Activated CD4-positive, alpha-beta memory T cell treated with anti-CD3 and anti-CD28 coated beads for 36 hours (primary cell): ENCODE data around the gene PNMA8C. TPM values are rescaled to one million over a fixed set of nuclear protein-coding genes. Genes with fewer than 3 reads are reported as not detected.

Experiments
- CTCF ChIA-PET: fragments of 350-600 bp; sonication (Branson Sonifier 250); formaldehyde crosslinking; loops from one replicate; lab custom pipeline; 2021; ENCODE audit warnings: antibody characterized with exemption, inconsistent platforms; lab: Charles Lee
- POLR2A ChIA-PET: fragments of 350-600 bp; sonication (Branson Sonifier 250); formaldehyde crosslinking; loops from one replicate; lab custom pipeline; 2021; ENCODE audit warnings: antibody characterized with exemption; lab: Charles Lee
- DNase-seq: peaks from one replicate; pipeline ENCODE4 v3.0.0-alpha.2; 2020
- H3K27ac Mint-ChIP-seq: one replicate; pipeline ENCODE4 v1.8.0; 2021; ENCODE audit warnings: mixed read lengths
- H3K27me3 Mint-ChIP-seq: one replicate; pipeline ENCODE4 v1.8.0; 2021; ENCODE audit warnings: mixed read lengths
- H3K36me3 Mint-ChIP-seq: one replicate; pipeline ENCODE4 v1.8.0; 2021; ENCODE audit warnings: mixed read lengths
- H3K4me1 Mint-ChIP-seq: one replicate; pipeline ENCODE4 v1.8.0; 2021; ENCODE audit warnings: low read depth, mixed read lengths
- H3K4me3 Mint-ChIP-seq: one replicate; pipeline ENCODE4 v1.8.0; 2021; ENCODE audit warnings: mild to moderate bottlenecking, mixed read lengths
- H3K9me3 Mint-ChIP-seq: one replicate; pipeline ENCODE4 v1.8.0; 2021; ENCODE audit warnings: mixed read lengths
- intact Hi-C: fragments of 100-400 bp; cut with micrococcal nuclease; formaldehyde crosslinking; loops from one replicate; pipeline ENCODE4 v1.15.1; 2023
- total RNA-seq, 2 experiments: library from RNA; stranded (reverse); gene quantifications; one replicate each; pipeline ENCODE4 v1.2.3, GENCODE V29; 2021

The PNMA8C gene
- total RNA-seq, 2 experiments from 2014 or later = not detected

- CTCF ChIA-PET = no interaction called here
- peaks cover 1% of the 10 kb centered on the region for H3K4me1 Mint-ChIP-seq
- intact Hi-C loops = no loop called here
These were observed 32.2 kb upstream of the PNMA8C start for GRCh38 chr19:46460981-46461380.

GRCh38 chr19:46460055-46460454 is 31.3 kb upstream of the PNMA8C start:
- no peak for DNase-seq
- no peak overlapping the region for H3K27ac Mint-ChIP-seq
- no peaks in the 10 kb centered on the region for H3K4me1 Mint-ChIP-seq
- POLR2A ChIA-PET = no interaction called here
- H3K4me3 Mint-ChIP-seq = no peak overlapping the region
- H3K9me3 Mint-ChIP-seq = no peaks in the 10 kb centered on the region
- CTCF ChIA-PET = no interaction called here
- H3K36me3 Mint-ChIP-seq = no peaks in the 10 kb centered on the region
- intact Hi-C loops = no loop called here
- peaks cover 22% of the 10 kb centered on the region for H3K27me3 Mint-ChIP-seq

More at GRCh38 chr19:46460981-46461380, 32.2 kb upstream of the PNMA8C start:
- POLR2A ChIA-PET = no interaction called here
- no peak for DNase-seq
- Mint-ChIP-seq H3K36me3 (no peaks in the 10 kb centered on the region), H3K9me3 (no peaks in the 10 kb centered on the region), H3K27ac (no peak overlapping the region), H3K27me3 (peaks cover 23% of the 10 kb centered on the region), H3K4me3 (no peak overlapping the region)

- ChIA-PET POLR2A (no interaction called here), CTCF (interaction anchor here (0.8 kb wide), 1 partner anchor 81 kb away, joined by 3 read pairs; no protein-coding TSS in a partner anchor)
- Mint-ChIP-seq H3K9me3 (no peaks in the 10 kb centered on the region), H3K4me1 (no peaks in the 10 kb centered on the region), H3K4me3 (no peak overlapping the region), H3K36me3 (no peaks in the 10 kb centered on the region), H3K27ac (no peak overlapping the region), H3K27me3 (peaks cover 21% of the 10 kb centered on the region)
- intact Hi-C loops = no loop called here
- no peak for DNase-seq
These were observed 28.2 kb upstream of the PNMA8C start for GRCh38 chr19:46456930-46457329.

- DNase-seq = no peak
- ChIA-PET CTCF (interaction anchor here (0.9 kb wide), 1 partner anchor 48 kb away, joined by 3 read pairs; no protein-coding TSS in a partner anchor), POLR2A (interaction anchor here (0.6 kb wide), 1 partner anchor 62 kb away, joined by 3 read pairs; no protein-coding TSS in a partner anchor)
- Mint-ChIP-seq H3K36me3 (peaks cover 7% of the 10 kb centered on the region), H3K27me3 (peaks cover 27% of the 10 kb centered on the region), H3K4me1 (no peaks in the 10 kb centered on the region), H3K27ac (no peak overlapping the region), H3K9me3 (peaks cover 7% of the 10 kb centered on the region), H3K4me3 (no peak overlapping the region)
- intact Hi-C loops = no loop called here
These were observed 25.5 kb upstream of the PNMA8C start for GRCh38 chr19:46454244-46454643.

GRCh38 chr19:46453661-46454060 is 24.9 kb upstream of the PNMA8C start:
- Mint-ChIP-seq H3K4me1 (no peaks in the 10 kb centered on the region), H3K9me3 (peaks cover 9% of the 10 kb centered on the region), H3K36me3 (peaks cover 7% of the 10 kb centered on the region), H3K4me3 (no peak overlapping the region), H3K27me3 (peaks cover 25% of the 10 kb centered on the region), H3K27ac (no peak overlapping the region)
- intact Hi-C loops = no loop called here
- ChIA-PET CTCF (interaction anchor here (0.9 kb wide), 1 partner anchor 49 kb away, joined by 3 read pairs; no protein-coding TSS in a partner anchor), POLR2A (interaction anchor here (0.6 kb wide), 1 partner anchor 62 kb away, joined by 3 read pairs; no protein-coding TSS in a partner anchor)
- no peak for DNase-seq

GRCh38 chr19:46452186-46452585 is 23.4 kb upstream of the PNMA8C start:
- H3K9me3 Mint-ChIP-seq = peaks cover 9% of the 10 kb centered on the region
- intact Hi-C loops = no loop called here
- H3K4me3 Mint-ChIP-seq = no peak overlapping the region
- H3K27ac Mint-ChIP-seq = no peak overlapping the region
- CTCF ChIA-PET = no interaction called here
- POLR2A ChIA-PET = no interaction called here
- H3K4me1 Mint-ChIP-seq = no peaks in the 10 kb centered on the region
- H3K36me3 Mint-ChIP-seq = peaks cover 7% of the 10 kb centered on the region
- DNase-seq = no peak
- peaks cover 24% of the 10 kb centered on the region for H3K27me3 Mint-ChIP-seq

GRCh38 chr19:46451352-46451751 is 22.6 kb upstream of the PNMA8C start:
- DNase-seq = no peak
- H3K27ac Mint-ChIP-seq = no peak overlapping the region
- CTCF ChIA-PET = interaction anchor here (0.5 kb wide), 1 partner anchor 45 kb away, joined by 4 read pairs; no protein-coding TSS in a partner anchor
- peaks cover 9% of the 10 kb centered on the region for H3K9me3 Mint-ChIP-seq
- H3K4me3 Mint-ChIP-seq = no peak overlapping the region
- H3K36me3 Mint-ChIP-seq = peaks cover 7% of the 10 kb centered on the region
- H3K4me1 Mint-ChIP-seq = no peaks in the 10 kb centered on the region
- intact Hi-C loops = no loop called here
- POLR2A ChIA-PET = no interaction called here
- peaks cover 21% of the 10 kb centered on the region for H3K27me3 Mint-ChIP-seq

GRCh38 chr19:46450737-46451136 is 22.0 kb upstream of the PNMA8C start:
- ChIA-PET POLR2A (no interaction called here), CTCF (interaction anchor here (0.5 kb wide), 1 partner anchor 44 kb away, joined by 4 read pairs; no protein-coding TSS in a partner anchor)
- no peaks in the 10 kb centered on the region for H3K4me1 Mint-ChIP-seq
- no peak overlapping the region for H3K27ac Mint-ChIP-seq
- peaks cover 24% of the 10 kb centered on the region for H3K27me3 Mint-ChIP-seq
- peaks cover 7% of the 10 kb centered on the region for H3K36me3 Mint-ChIP-seq
- DNase-seq = no peak
- peaks cover 9% of the 10 kb centered on the region for H3K9me3 Mint-ChIP-seq
- H3K4me3 Mint-ChIP-seq = no peak overlapping the region
- intact Hi-C loops = no loop called here

- Mint-ChIP-seq H3K4me3 (no peak overlapping the region), H3K4me1 (no peaks in the 10 kb centered on the region)
- CTCF ChIA-PET = no interaction called here
These were observed 20.5 kb upstream of the PNMA8C start for GRCh38 chr19:46449228-46449627.

GRCh38 chr19:46448601-46449000 is 19.9 kb upstream of the PNMA8C start:
- peaks cover 7% of the 10 kb centered on the region for H3K36me3 Mint-ChIP-seq
- POLR2A ChIA-PET = no interaction called here
- H3K9me3 Mint-ChIP-seq = peaks cover 9% of the 10 kb centered on the region
- no peak overlapping the region for H3K27ac Mint-ChIP-seq
- CTCF ChIA-PET = no interaction called here
- intact Hi-C loops = no loop called here
- no peak overlapping the region for H3K4me3 Mint-ChIP-seq
- no peak for DNase-seq
- no peaks in the 10 kb centered on the region for H3K4me1 Mint-ChIP-seq
- peaks cover 21% of the 10 kb centered on the region for H3K27me3 Mint-ChIP-seq

More at GRCh38 chr19:46449228-46449627, 20.5 kb upstream of the PNMA8C start:
- Mint-ChIP-seq H3K9me3 (peaks cover 9% of the 10 kb centered on the region), H3K36me3 (peaks cover 7% of the 10 kb centered on the region), H3K27ac (no peak overlapping the region), H3K27me3 (peaks cover 21% of the 10 kb centered on the region)
- POLR2A ChIA-PET = no interaction called here
- DNase-seq = no peak
- intact Hi-C loops = no loop called here

- ChIA-PET CTCF (no interaction called here), POLR2A (no interaction called here)
- H3K4me3 Mint-ChIP-seq = no peak overlapping the region
- H3K36me3 Mint-ChIP-seq = peaks cover 7% of the 10 kb centered on the region
- peaks cover 21% of the 10 kb centered on the region for H3K27me3 Mint-ChIP-seq
- no peak for DNase-seq
- H3K4me1 Mint-ChIP-seq = no peaks in the 10 kb centered on the region
- H3K9me3 Mint-ChIP-seq = peaks cover 9% of the 10 kb centered on the region
- no peak overlapping the region for H3K27ac Mint-ChIP-seq
- intact Hi-C loops = no loop called here
These were observed 19.1 kb upstream of the PNMA8C start for GRCh38 chr19:46447824-46448223.

GRCh38 chr19:46447006-46447405 is 18.3 kb upstream of the PNMA8C start:
- peaks cover 18% of the 10 kb centered on the region for H3K27me3 Mint-ChIP-seq
- H3K36me3 Mint-ChIP-seq = peaks cover 7% of the 10 kb centered on the region
- no peak for DNase-seq
- no peak overlapping the region for H3K27ac Mint-ChIP-seq
- no peak overlapping the region for H3K4me3 Mint-ChIP-seq
- intact Hi-C loops = no loop called here
- ChIA-PET POLR2A (no interaction called here), CTCF (no interaction called here)
- peaks cover 9% of the 10 kb centered on the region for H3K9me3 Mint-ChIP-seq
- H3K4me1 Mint-ChIP-seq = no peaks in the 10 kb centered on the region

GRCh38 chr19:46446021-46446420 is 17.3 kb upstream of the PNMA8C start:
- no peak overlapping the region for H3K4me3 Mint-ChIP-seq
- ChIA-PET POLR2A (no interaction called here), CTCF (no interaction called here)
- H3K4me1 Mint-ChIP-seq = no peaks in the 10 kb centered on the region
- peaks cover 7% of the 10 kb centered on the region for H3K36me3 Mint-ChIP-seq
- peaks cover 16% of the 10 kb centered on the region for H3K27me3 Mint-ChIP-seq
- H3K27ac Mint-ChIP-seq = no peak overlapping the region
- H3K9me3 Mint-ChIP-seq = peaks cover 9% of the 10 kb centered on the region
- DNase-seq = no peak
- intact Hi-C loops = no loop called here
